Epithelial cell of proximal tubule (primary cell): ENCODE results near the gene C6orf15. TPM values are rescaled to one million over a fixed set of nuclear protein-coding genes. Genes with fewer than 3 reads are reported as not detected.
A peak's percentile ranks its signal among the peaks of the same experiment; 100 is the strongest.

Experiments used
- DNase-seq: peaks from one replicate; pipeline ENCODE4 v3.0.0-alpha.2; 2011; ENCODE audit warnings: low read depth
- H3K4me3 ChIP-seq: 2 replicates; pipeline ENCODE4 v1.5.1; 2011; ENCODE audit warnings: low read depth, mild to moderate bottlenecking, low read length
- total RNA-seq: library from RNA; depleted of rRNA; stranded (reverse); fragments of >200 nt; gene quantifications from 2 replicates; pipeline ENCODE4 v1.2.3, GENCODE V29; 2015
- TF ChIP-seq, protein P1 (sequence below): conservative IDR thresholded peaks from 2 replicates; pipeline ENCODE4 v1.5.1; 2012; ENCODE audit warnings: low read depth, mild to moderate bottlenecking, low read length

C6orf15 gene
- total RNA-seq, 1 donor from 2014 or later = 0.29 TPM

DNA sequence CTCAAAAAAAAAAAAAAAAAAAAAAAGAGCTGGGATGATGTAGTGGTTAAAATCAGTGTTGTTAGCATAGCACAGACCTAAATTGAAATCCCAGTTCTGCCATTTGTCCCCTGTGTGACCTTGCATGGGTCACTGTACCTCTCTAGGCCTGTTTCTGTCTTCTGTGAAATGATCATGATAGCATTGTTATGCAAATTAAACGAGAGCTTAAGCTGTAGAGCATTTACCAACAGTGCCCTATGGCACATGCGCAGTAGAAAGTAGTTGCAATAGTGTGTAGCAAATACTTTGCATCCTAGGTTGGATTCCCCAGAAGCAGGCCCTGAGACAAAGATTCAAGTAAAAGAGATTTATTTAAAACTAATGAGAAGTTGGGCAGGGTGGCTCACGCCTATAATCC, 19.2 kb upstream of the C6orf15 start:
- TF ChIP-seq, protein P1, sequence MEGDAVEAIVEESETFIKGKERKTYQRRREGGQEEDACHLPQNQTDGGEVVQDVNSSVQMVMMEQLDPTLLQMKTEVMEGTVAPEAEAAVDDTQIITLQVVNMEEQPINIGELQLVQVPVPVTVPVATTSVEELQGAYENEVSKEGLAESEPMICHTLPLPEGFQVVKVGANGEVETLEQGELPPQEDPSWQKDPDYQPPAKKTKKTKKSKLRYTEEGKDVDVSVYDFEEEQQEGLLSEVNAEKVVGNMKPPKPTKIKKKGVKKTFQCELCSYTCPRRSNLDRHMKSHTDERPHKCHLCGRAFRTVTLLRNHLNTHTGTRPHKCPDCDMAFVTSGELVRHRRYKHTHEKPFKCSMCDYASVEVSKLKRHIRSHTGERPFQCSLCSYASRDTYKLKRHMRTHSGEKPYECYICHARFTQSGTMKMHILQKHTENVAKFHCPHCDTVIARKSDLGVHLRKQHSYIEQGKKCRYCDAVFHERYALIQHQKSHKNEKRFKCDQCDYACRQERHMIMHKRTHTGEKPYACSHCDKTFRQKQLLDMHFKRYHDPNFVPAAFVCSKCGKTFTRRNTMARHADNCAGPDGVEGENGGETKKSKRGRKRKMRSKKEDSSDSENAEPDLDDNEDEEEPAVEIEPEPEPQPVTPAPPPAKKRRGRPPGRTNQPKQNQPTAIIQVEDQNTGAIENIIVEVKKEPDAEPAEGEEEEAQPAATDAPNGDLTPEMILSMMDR = no peak
- no peak for DNase-seq
- no peak overlapping the region for H3K4me3 ChIP-seq

DNA sequence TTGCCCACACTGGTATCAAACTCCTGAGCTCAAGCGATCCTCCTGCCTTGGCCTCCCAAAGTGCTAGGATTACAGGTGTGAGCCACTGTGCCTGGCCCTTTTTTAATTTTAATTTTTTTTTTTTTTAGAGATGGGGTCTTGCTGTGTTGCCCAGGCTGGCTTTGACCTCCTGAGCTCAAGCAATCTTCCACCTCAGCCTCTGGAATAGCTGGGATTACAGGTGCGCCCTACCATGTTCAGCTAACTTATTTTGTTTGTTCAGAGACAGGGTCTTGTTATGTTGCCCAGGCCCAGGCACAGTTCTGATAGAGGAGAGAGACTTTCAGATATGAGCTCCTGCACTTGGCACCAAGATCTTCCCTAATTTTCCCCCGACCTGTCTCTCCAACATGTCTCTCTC, 18.4 kb upstream of the C6orf15 start:
- no peak overlapping the region for H3K4me3 ChIP-seq
- TF ChIP-seq, protein P1 = no peak
- no peak for DNase-seq

DNA sequence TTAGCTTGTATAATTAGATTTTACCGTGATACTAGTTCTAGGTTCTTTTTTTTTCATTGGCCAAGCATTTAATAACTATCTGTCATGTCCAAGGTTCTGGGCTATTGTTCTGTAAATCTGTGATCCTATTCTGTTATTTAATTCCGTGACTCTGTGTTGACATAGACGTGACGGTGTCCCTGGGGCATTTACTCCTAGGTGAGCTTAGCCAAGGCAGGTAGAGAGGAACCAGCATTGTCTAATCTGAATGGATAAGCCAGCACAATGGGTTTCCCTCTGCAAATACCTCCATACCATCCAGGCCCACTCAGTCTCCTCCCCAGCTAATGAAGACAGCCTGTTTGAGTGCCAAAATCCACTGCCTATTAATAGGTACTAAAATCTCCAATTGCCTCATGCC, 16.8 kb upstream of the C6orf15 start:
- H3K4me3 ChIP-seq = no peak overlapping the region
- TF ChIP-seq, protein P1 = no peak
- no peak for DNase-seq

DNA sequence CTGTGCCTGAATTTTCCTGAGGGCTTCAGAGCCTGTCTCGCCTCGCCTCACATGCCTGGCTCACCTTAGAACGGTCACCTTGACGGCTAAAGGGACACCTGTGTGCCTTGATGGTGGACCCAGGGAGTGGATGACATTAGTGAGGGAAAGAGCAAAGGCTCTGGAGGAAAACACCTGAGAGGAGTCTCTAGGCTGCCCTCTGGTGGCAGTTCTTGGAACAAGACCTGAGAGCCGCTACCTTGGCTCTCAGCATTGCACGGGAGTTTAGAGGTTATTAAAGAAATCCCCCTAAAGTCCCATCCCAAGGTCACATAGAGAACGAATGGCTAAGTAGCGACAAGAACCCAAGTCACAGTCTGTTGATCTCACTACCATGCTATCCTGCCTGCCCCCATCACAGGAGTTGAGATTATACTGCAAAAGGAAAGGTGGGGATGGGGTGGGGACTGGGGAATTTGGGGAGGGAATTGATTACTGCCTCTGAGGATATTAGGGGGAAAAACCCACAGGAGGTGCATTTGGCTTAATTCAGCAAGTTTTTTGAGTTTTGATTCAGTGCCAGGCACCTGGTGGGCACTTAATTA, 15.8 kb upstream of the C6orf15 start:
- TF ChIP-seq, protein P1 = peak; percentile 83
- no peak for DNase-seq
- no peak overlapping the region for H3K4me3 ChIP-seq

DNA sequence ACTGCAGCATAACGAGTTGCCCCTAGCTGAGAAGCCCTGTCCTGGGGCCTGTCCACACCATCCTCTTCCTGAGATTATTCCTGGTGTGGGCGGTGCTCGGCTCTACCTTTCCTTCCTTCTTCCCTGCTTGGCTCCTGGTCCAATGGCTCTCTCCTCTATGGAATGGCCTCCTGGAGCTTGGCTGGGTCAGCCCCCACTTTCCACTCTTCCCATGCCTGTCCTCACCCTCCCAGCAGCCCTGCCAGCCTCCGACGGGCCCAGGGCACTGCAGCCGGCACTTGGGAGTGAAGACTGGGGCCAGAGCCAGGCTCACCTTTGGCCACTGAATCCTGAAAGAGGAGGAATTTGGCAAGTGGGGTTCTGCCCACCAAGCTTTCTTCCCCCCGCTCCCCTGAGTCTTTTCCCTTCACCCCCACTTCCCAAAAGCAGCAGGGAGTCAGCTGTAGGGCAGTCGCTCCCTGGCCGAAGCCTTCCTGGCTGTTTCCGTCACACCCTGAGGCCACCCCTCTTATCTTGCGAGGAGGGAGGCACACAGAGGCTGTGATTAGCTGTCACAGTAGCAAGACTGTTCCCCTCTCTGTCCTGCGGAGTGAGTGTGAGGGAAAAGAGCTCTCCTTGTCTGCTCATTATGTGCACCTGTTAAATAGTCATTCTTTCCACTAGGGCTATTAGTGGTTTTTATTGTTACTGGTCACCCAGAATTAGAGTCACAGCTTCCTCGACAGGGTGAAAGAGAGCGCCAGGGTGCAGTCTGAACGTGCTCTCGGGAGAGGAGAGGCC, 14.2 kb upstream of the C6orf15 start:
- H3K4me3 ChIP-seq = no peak overlapping the region
- DNase-seq = no peak
- TF ChIP-seq, protein P1 = no peak

DNA sequence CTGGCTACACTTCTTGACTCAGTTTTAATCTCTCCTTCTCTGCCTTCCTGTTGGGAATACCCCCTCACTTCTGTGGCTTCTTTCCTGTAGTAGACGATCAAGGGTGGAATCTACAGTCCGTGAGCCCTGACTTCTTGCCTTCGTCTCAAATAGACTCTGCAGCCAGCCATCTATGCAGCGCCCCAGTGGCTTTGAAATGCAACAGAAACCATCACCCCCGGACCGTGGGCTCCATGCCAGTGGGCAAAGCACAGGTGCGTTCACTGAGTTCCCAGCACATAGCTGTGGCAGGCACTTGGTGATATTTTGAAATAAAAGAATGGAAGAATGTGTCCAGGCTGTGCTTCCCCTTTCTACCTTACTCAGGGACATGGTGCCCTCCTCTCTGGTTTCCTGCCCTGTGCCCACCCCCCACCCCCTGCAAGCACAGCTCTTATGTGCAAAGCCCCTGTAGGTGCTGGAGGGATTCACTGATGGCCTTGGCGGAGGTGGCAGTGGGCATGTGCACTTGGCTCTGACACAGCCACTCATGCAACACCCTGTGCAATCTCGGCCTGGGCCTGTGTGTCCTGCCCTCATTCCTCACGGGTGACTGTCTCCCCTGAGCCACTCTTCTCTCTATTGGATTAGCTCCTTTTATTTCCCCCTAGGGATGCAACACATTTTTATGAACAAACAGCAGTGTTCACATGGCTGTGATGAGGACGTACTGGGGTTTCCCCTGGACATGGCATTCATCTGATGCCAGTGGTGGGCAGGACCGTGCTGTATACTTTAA, 13.4 kb upstream of the C6orf15 start:
- H3K4me3 ChIP-seq = no peak overlapping the region
- TF ChIP-seq, protein P1 = no peak
- DNase-seq = no peak
